SK-N-SH (cell line): ENCODE results near the gene EXOC3. TPM values are rescaled to one million over a fixed set of nuclear protein-coding genes. Genes with fewer than 3 reads are reported as not detected.

Experiments used
- CTCF ChIA-PET: fragments of 300-600, 350-600 bp; formaldehyde crosslinking; extraction: SDS; loops from one replicate; lab custom pipeline; 2021; lab: Yijun Ruan, JAX
- POLR2A ChIA-PET: fragments of 350-600 bp; sonication (Branson Sonifier 250); formaldehyde crosslinking; extraction: SDS; loops from one replicate; lab custom pipeline; 2020; ENCODE audit warnings: antibody characterized with exemption, inconsistent platforms; lab: Yijun Ruan, JAX
- DNase-seq: peaks from one replicate; pipeline ENCODE4 v3.0.0; 2012
- H2AFZ ChIP-seq: fragments of 200-600 bp; sonication (generic); 2 replicates; pipeline ENCODE4 v1.8.1; 2016; ENCODE audit warnings: antibody characterized with exemption, mild to moderate bottlenecking, low read depth
- H3F3A ChIP-seq: fragments of 200-600 bp; sonication (generic); replicated peaks from 2 replicates; pipeline ENCODE3; 2016; ENCODE audit warnings: antibody characterized with exemption, mild to moderate bottlenecking; ENCODE audit not compliant: insufficient read depth
- H3K27ac ChIP-seq, 2 experiments: fragments of 200-500 bp in 1 of 2; fragments of 200-600 bp in 1 of 2; sonication (Bioruptor generic) in 1 of 2; sonication (generic), shearing (Covaris generic) in 1 of 2; 2 replicates each; pipeline versions ENCODE4 v1.5.1 to v1.6.1; 2014 to 2016; ENCODE audit warnings: low read depth in 2 of 2, inconsistent platforms in 1 of 2, low read length in 1 of 2, mild to moderate bottlenecking in 1 of 2, mixed read lengths in 1 of 2
- H3K27me3 ChIP-seq: fragments of 200-600 bp; sonication (generic), shearing (Covaris generic); 2 replicates; pipeline ENCODE4 v1.6.1; 2016; ENCODE audit warnings: mixed run types; ENCODE audit not compliant: insufficient read depth
- H3K36me3 ChIP-seq, 2 experiments: fragments of 200-500 bp in 1 of 2; fragments of 200-600 bp in 1 of 2; sonication (Bioruptor generic) in 1 of 2; sonication (generic) in 1 of 2; replicated peaks in 1 of 2; 2 replicates each; pipeline versions ENCODE3 to v1.5.1; 2014 to 2016; ENCODE audit warnings: low read length in 1 of 2, mild to moderate bottlenecking in 1 of 2; ENCODE audit not compliant: insufficient read depth in 2 of 2, control insufficient read depth in 1 of 2
- H3K4me1 ChIP-seq, 2 experiments: fragments of 200-500 bp in 1 of 2; fragments of 200-600 bp in 1 of 2; sonication (Bioruptor generic) in 1 of 2; sonication (generic), shearing (Covaris generic) in 1 of 2; 2 replicates each; pipeline versions ENCODE4 v1.5.1 to v1.6.1; 2014 to 2016; ENCODE audit warnings: low read depth in 1 of 2, low read length in 1 of 2, mixed run types in 1 of 2; ENCODE audit not compliant: insufficient read depth in 2 of 2, control insufficient read depth in 1 of 2
- H3K4me2 ChIP-seq: fragments of 200-600 bp; sonication (generic), shearing (Covaris generic); 2 replicates; pipeline ENCODE4 v1.6.1; 2017; ENCODE audit warnings: mixed run types
- H3K4me3 ChIP-seq, 2 experiments: fragments of 200-500 bp in 1 of 2; fragments of 200-600 bp in 1 of 2; sonication (Bioruptor generic) in 1 of 2; sonication (generic), shearing (Covaris generic) in 1 of 2; 2 replicates each; pipeline versions ENCODE4 v1.5.1 to v1.8.1; 2014 to 2016; ENCODE audit warnings: low read depth in 2 of 2, inconsistent platforms in 1 of 2, low read length in 1 of 2, mild to moderate bottlenecking in 1 of 2, mixed read lengths in 1 of 2, moderate library complexity in 1 of 2
- H3K79me2 ChIP-seq: fragments of 200-600 bp; sonication (generic); 2 replicates; pipeline ENCODE4 v1.8.1; 2017; ENCODE audit warnings: mild to moderate bottlenecking; ENCODE audit not compliant: insufficient read depth
- H3K9ac ChIP-seq: fragments of 200-600 bp; sonication (generic); 2 replicates; pipeline ENCODE4 v1.6.1; 2017; ENCODE audit warnings: mixed run types
- H3K9me2 ChIP-seq: fragments of 200-600 bp; sonication (generic); 2 replicates; pipeline ENCODE4 v1.6.1; 2017; ENCODE audit warnings: mixed run types
- H3K9me3 ChIP-seq: fragments of 200-600 bp; sonication (generic); 2 replicates; pipeline ENCODE4 v1.6.1; 2017; ENCODE audit warnings: mixed run types, mild to moderate bottlenecking, moderate library complexity
- H4K20me1 ChIP-seq: fragments of 200-600 bp; sonication (generic); 2 replicates; pipeline ENCODE4 v1.6.1; 2017; ENCODE audit warnings: mild to moderate bottlenecking, mixed run types; ENCODE audit not compliant: insufficient read depth
- FOXJ3 ChIP-seq: sonication (generic); formaldehyde crosslinking; IDR thresholded peaks from 2 replicates; pipeline ENCODE4 v1.5.1; 2020; ENCODE audit warnings: mild to moderate bottlenecking, missing genetic modification reagents
- NFIC ChIP-seq: IDR thresholded peaks from 2 replicates; pipeline ENCODE4 v1.4.0; 2012; ENCODE audit warnings: borderline replicate concordance
- NRF1 ChIP-seq: IDR thresholded peaks from 2 replicates; pipeline ENCODE4 v1.6.1; 2012; ENCODE audit warnings: low read depth, mild to moderate bottlenecking, low read length
- POLR2AphosphoS5 ChIP-seq: IDR thresholded peaks from 2 replicates; pipeline ENCODE4 v1.6.1; 2012; ENCODE audit warnings: low read depth, low read length
- RXRA ChIP-seq: IDR thresholded peaks from 2 replicates; pipeline ENCODE4 v1.4.0; 2012; ENCODE audit warnings: low read depth, mild to moderate bottlenecking, borderline replicate concordance
- SIN3A ChIP-seq: IDR thresholded peaks from 2 replicates; pipeline ENCODE4 v1.6.1; 2012; ENCODE audit warnings: low read depth, mild to moderate bottlenecking, low read length, moderate library complexity, borderline replicate concordance
- TAF1 ChIP-seq: IDR thresholded peaks from 2 replicates; pipeline ENCODE4 v1.6.1; 2012; ENCODE audit warnings: low read depth, mild to moderate bottlenecking, low read length, moderate library complexity, borderline replicate concordance
- TEAD4 ChIP-seq: IDR thresholded peaks from 2 replicates; pipeline ENCODE4 v1.4.0; 2012; ENCODE audit warnings: mild to moderate bottlenecking, borderline replicate concordance; ENCODE audit not compliant: insufficient read depth
- YY1 ChIP-seq: IDR thresholded peaks from 2 replicates; pipeline ENCODE4 v1.4.0; 2012; ENCODE audit warnings: low read depth, mild to moderate bottlenecking
- WGBS: methylation state at CpG from one replicate; pipeline ENCODE4 v1.1.6; 2017; ENCODE audit warnings: low lambda C conversion rate; 5-methylcytosine and 5-hydroxymethylcytosine counted together
- polyA plus RNA-seq, 3 experiments: library from polyadenylated mRNA; depleted of rRNA; stranded (reverse); fragments of >200 nt; gene quantifications; 2 replicates each; pipeline ENCODE4 v1.2.3, GENCODE V29; 2012
- TF ChIP-seq, protein P1 (sequence below): fragments of 150-350 bp; IDR thresholded peaks from 2 replicates; pipeline ENCODE4 v1.6.1; 2017; ENCODE audit warnings: antibody characterized with exemption, low read length, low read depth, borderline replicate concordance
- TF ChIP-seq, protein P2 (sequence below): IDR thresholded peaks from 2 replicates; pipeline ENCODE4 v1.4.0; 2012; ENCODE audit warnings: low read depth, borderline replicate concordance
- TF ChIP-seq, protein P3 (sequence below): fragments of 150-350 bp; IDR thresholded peaks from 2 replicates; pipeline ENCODE4 v1.6.1; 2016; ENCODE audit warnings: mild to moderate bottlenecking, low read depth, low read length

EXOC3 gene
- polyA plus RNA-seq, 1 of the 3 experiments (the other 2 are of a cell fraction) = 25.7 TPM

DNA sequence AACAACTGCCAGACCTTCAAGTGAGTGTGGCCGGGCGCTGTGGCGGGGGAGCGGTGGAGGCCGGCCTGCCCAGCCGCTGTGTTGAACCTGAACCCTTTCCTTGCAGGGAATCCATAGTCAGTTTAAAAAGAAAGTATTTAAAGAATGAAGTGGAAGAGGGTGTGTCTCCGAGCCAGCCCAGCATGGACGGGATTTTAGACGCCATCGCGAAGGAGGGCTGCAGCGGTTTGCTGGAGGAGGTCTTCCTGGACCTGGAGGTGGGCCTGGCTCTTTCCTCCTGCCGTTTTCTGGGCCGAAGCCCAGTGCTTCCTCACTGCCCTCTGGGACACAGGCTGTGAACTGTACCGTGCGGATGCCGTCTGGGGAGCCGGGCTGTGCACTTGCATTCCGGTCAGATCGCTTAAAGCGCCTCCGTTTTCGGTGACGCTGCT is 19.1 kb downstream of the EXOC3 start:
- Histone ChIP-seq H3F3A (no peaks in the 10 kb centered on the region), H3K27me3 (no peaks in the 10 kb centered on the region)
- TF ChIP-seq, protein P1, sequence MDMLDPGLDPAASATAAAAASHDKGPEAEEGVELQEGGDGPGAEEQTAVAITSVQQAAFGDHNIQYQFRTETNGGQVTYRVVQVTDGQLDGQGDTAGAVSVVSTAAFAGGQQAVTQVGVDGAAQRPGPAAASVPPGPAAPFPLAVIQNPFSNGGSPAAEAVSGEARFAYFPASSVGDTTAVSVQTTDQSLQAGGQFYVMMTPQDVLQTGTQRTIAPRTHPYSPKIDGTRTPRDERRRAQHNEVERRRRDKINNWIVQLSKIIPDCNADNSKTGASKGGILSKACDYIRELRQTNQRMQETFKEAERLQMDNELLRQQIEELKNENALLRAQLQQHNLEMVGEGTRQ = no peak
- TF ChIP-seq RXRA (no peak), FOXJ3 (CRISPR knock-in tag) (no peak), NFIC (no peak)
- TF ChIP-seq, protein P2, sequence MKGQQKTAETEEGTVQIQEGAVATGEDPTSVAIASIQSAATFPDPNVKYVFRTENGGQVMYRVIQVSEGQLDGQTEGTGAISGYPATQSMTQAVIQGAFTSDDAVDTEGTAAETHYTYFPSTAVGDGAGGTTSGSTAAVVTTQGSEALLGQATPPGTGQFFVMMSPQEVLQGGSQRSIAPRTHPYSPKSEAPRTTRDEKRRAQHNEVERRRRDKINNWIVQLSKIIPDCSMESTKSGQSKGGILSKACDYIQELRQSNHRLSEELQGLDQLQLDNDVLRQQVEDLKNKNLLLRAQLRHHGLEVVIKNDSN = no peak
- TF ChIP-seq, all 33 proteins: peak for 0
- Histone ChIP-seq H3K9me2 (no peaks in the 10 kb centered on the region), H3K9ac (no peak overlapping the region), H3K27ac (no peak overlapping the region), H4K20me1 (0 out of 2 replicates have a peak, but pooled peaks cover 6% of the 10 kb centered on the region), H3K4me2 (no peak overlapping the region), H2AFZ (no peak overlapping the region), H3K4me3 (no peak overlapping the region), H3K9me3 (no peaks in the 10 kb centered on the region), H3K4me1 (no peaks in the 10 kb centered on the region), H3K79me2 (peaks cover 8% of the 10 kb centered on the region; the same call in 1 of the 2 replicates), H3K36me3 (peaks cover 29 to 80% of the 10 kb centered on the region in 2 experiments)
- POLR2A ChIA-PET = no interaction called here
- CTCF ChIA-PET = no interaction called here
- 97% methylated on average over 22 of the region's 24 CpGs for WGBS
- no peak for DNase-seq

DNA sequence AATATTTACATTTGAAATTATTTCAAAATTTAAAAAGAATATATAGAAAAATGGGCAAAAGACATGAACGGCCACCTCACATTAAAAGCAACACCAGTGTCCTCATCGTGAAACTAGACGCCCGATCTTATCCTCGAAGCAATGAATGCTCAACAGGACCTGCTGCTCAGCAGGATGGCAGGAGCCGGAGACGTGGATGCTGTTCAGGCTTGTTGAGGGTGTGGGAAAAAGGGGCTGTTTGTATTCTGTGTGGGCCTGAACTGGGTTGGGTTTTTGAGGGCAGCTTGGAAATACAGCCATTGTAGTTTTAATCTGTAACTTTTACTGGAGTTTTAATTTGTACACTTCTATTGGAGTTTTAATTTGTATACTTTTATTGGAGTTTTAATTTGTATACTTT is 20.3 kb downstream of the EXOC3 start:
- H3K9ac ChIP-seq = no peak overlapping the region
- H3K27ac ChIP-seq = no peak overlapping the region
- H3K36me3 ChIP-seq = peaks cover 24 to 69% of the 10 kb centered on the region in 2 experiments
- TF ChIP-seq TEAD4 = no peak
- no peak for TF ChIP-seq POLR2AphosphoS5
- no peak for TF ChIP-seq SIN3A
- TF ChIP-seq NRF1 = no peak
- no peak for TF ChIP-seq YY1
- TF ChIP-seq, protein P2 = no peak
- TF ChIP-seq TAF1 = no peak
- TF ChIP-seq, protein P3, sequence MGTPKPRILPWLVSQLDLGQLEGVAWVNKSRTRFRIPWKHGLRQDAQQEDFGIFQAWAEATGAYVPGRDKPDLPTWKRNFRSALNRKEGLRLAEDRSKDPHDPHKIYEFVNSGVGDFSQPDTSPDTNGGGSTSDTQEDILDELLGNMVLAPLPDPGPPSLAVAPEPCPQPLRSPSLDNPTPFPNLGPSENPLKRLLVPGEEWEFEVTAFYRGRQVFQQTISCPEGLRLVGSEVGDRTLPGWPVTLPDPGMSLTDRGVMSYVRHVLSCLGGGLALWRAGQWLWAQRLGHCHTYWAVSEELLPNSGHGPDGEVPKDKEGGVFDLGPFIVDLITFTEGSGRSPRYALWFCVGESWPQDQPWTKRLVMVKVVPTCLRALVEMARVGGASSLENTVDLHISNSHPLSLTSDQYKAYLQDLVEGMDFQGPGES = no peak
- no peak overlapping the region for H3K4me3 ChIP-seq
- no peak overlapping the region for H2AFZ ChIP-seq
- no peaks in the 10 kb centered on the region for H4K20me1 ChIP-seq
- no peaks in the 10 kb centered on the region for H3K27me3 ChIP-seq
- DNase-seq = no peak
- no peaks in the 10 kb centered on the region for H3K9me2 ChIP-seq
- H3K79me2 ChIP-seq = no peaks in the 10 kb centered on the region
- no peaks in the 10 kb centered on the region for H3F3A ChIP-seq
- 89% methylated on average over 7 of the region's 7 CpGs for WGBS
- POLR2A ChIA-PET = no interaction called here
- CTCF ChIA-PET = interaction anchor here (1.0 kb wide), 1 partner anchor 17 kb away, joined by 7 read pairs; no protein-coding TSS in a partner anchor
- H3K4me2 ChIP-seq = no peak overlapping the region
- H3K9me3 ChIP-seq = no peaks in the 10 kb centered on the region
- no peaks in the 10 kb centered on the region for H3K4me1 ChIP-seq
